Epidermal melanocyte (primary cell): ENCODE results near the gene DYNC2LI1.

Source experiments
- DNase-seq: peaks from one replicate; pipeline ENCODE4 v3.0.0; 2011; ENCODE audit warnings: low spot score; ENCODE audit not compliant: insufficient read length

The DYNC2LI1 gene

GRCh38 chr2:43845181-43845580 lies 71.3 kb downstream of the DYNC2LI1 start:
- DNase-seq, result no peak

- DNase-seq, result no peak
These were observed 72.4 kb downstream of the DYNC2LI1 start for GRCh38 chr2:43846140-43846793.

GRCh38 chr2:43848214-43848613 lies 74.4 kb downstream of the DYNC2LI1 start:
- no peak for DNase-seq

GRCh38 chr2:43851011-43851980 lies 77.5 kb downstream of the DYNC2LI1 start:
- no peak for DNase-seq

- DNase-seq, result no peak
These were observed 78.4 kb downstream of the DYNC2LI1 start for GRCh38 chr2:43852196-43852730.

GRCh38 chr2:43853141-43854081 lies 79.6 kb downstream of the DYNC2LI1 start:
- no peak for DNase-seq

GRCh38 chr2:43854671-43855070 lies 80.8 kb downstream of the DYNC2LI1 start:
- no peak for DNase-seq

- DNase-seq, result no peak
These were observed 81.5 kb downstream of the DYNC2LI1 start for GRCh38 chr2:43855292-43855691.
